MM.1S (cell line): ENCODE measurements around the gene CTSE.

Experiments
- EZH2 ChIP-seq: fragments of 300-600 bp; sonication (generic); optimal IDR thresholded peaks from 2 replicates; pipeline ENCODE3; 2017; ENCODE audit warnings: low read depth, mild to moderate bottlenecking, antibody characterized with exemption, low read length, mixed read lengths
- EZH2phosphoT487 ChIP-seq: fragments of 300-600 bp; sonication (generic); IDR thresholded peaks from 2 replicates; pipeline ENCODE4 v1.6.1; 2018; ENCODE audit warnings: antibody characterized with exemption, low read length
- TF ChIP-seq, protein P1 (sequence below): fragments of 300-600 bp; sonication (generic); IDR thresholded peaks from 2 replicates; pipeline ENCODE4 v1.5.1; 2016; ENCODE audit warnings: antibody characterized with exemption, low read length, mixed read lengths

DNA sequence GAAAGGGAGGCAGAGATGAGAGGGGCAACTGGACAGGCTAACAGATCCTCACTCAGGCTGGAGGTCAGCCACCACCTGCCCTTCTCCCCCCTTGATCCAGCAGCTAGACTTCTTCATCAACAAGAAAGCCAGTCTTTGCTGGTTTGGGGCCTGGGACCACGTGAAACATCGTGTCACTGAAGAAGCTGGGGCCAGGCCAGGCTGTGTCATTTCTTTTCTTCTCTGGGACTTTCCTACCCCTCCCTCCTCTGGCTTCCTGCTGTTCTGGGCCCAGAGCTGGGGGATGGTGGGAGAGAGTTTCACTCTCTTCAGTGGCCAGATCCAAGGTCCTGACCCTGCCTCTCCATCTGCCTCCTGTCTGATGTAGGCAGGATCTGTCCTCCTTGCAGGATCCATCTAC, 62.3 kb downstream of the CTSE start:
- TF ChIP-seq, protein P1, sequence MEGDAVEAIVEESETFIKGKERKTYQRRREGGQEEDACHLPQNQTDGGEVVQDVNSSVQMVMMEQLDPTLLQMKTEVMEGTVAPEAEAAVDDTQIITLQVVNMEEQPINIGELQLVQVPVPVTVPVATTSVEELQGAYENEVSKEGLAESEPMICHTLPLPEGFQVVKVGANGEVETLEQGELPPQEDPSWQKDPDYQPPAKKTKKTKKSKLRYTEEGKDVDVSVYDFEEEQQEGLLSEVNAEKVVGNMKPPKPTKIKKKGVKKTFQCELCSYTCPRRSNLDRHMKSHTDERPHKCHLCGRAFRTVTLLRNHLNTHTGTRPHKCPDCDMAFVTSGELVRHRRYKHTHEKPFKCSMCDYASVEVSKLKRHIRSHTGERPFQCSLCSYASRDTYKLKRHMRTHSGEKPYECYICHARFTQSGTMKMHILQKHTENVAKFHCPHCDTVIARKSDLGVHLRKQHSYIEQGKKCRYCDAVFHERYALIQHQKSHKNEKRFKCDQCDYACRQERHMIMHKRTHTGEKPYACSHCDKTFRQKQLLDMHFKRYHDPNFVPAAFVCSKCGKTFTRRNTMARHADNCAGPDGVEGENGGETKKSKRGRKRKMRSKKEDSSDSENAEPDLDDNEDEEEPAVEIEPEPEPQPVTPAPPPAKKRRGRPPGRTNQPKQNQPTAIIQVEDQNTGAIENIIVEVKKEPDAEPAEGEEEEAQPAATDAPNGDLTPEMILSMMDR: no peak
- TF ChIP-seq EZH2: no peak
- TF ChIP-seq EZH2phosphoT487: no peak
